CD14-positive monocyte (primary cell): ENCODE results near the gene EFHB. TPM values are rescaled to one million over a fixed set of nuclear protein-coding genes. Genes with fewer than 3 reads are reported as not detected.

Experiments used
- DNase-seq, 3 donors: peaks; one replicate each; pipeline ENCODE4 v3.0.0-alpha.2; 2011 to 2022
- H2AFZ ChIP-seq: 2 replicates; pipeline ENCODE4 v1.6.0; 2012; ENCODE audit warnings: mild to moderate bottlenecking, low read depth, low read length, inconsistent platforms; ENCODE audit not compliant: insufficient read depth, poor library complexity, severe bottlenecking
- H3K27ac ChIP-seq, 2 donors: 1 replicate in 1 of 2; 2 replicates in 1 of 2; pipeline ENCODE4 v1.5.1; 2012 to 2013; ENCODE audit warnings: low read length in 2 of 2, control low read depth in 1 of 2, inconsistent platforms in 1 of 2, low read depth in 1 of 2, mild to moderate bottlenecking in 1 of 2
- H3K27me3 ChIP-seq, 2 donors: one replicate each; pipeline versions ENCODE4 v1.6.0 to v1.6.1; 2011 to 2013; ENCODE audit warnings: low read length in 2 of 2; ENCODE audit not compliant: control insufficient read depth in 2 of 2, insufficient read depth in 2 of 2
- H3K36me3 ChIP-seq, 2 donors: replicated peaks in 1 of 2; 1 replicate in 1 of 2; 2 replicates in 1 of 2; pipeline versions ENCODE4 v1.5.1 to v1.6.1; 2012 to 2013; ENCODE audit warnings: low read length in 2 of 2, control low read depth in 1 of 2, inconsistent platforms in 1 of 2, mild to moderate bottlenecking in 1 of 2; ENCODE audit not compliant: insufficient read depth in 2 of 2, control insufficient read depth in 1 of 2
- H3K4me1 ChIP-seq, 2 donors: 1 replicate in 1 of 2; 2 replicates in 1 of 2; pipeline versions ENCODE4 v1.5.1 to v1.6.1; 2012 to 2013; ENCODE audit warnings: low read length in 2 of 2, control low read depth in 1 of 2, inconsistent platforms in 1 of 2, mild to moderate bottlenecking in 1 of 2, moderate library complexity in 1 of 2; ENCODE audit not compliant: insufficient read depth in 2 of 2, control insufficient read depth in 1 of 2
- H3K4me2 ChIP-seq: replicated peaks from 2 replicates; pipeline ENCODE3; 2012; ENCODE audit warnings: low read length, moderate library complexity, mild to moderate bottlenecking; ENCODE audit not compliant: poor library complexity, severe bottlenecking; ENCODE audit errors: extremely low read depth
- H3K4me3 ChIP-seq, 3 experiments: fragments of 200-600 bp in 1 of 3; sonication (generic) in 1 of 3; replicated peaks in 1 of 3; 1 replicate in 2 of 3; 2 replicates in 1 of 3; pipeline ENCODE4 v1.5.1; 2011 to 2013; ENCODE audit warnings: low read length in 3 of 3, mild to moderate bottlenecking in 3 of 3, control low read depth in 2 of 3, low read depth in 2 of 3, inconsistent platforms in 1 of 3, moderate library complexity in 1 of 3
- H3K79me2 ChIP-seq: 2 replicates; pipeline ENCODE4 v1.6.0; 2012; ENCODE audit warnings: mild to moderate bottlenecking, control low read depth, inconsistent platforms, low read length, moderate library complexity; ENCODE audit not compliant: insufficient read depth
- H3K9ac ChIP-seq: 2 replicates; pipeline ENCODE4 v1.6.0; 2017; ENCODE audit warnings: low read length, mild to moderate bottlenecking; ENCODE audit not compliant: insufficient read depth, poor library complexity, severe bottlenecking
- H3K9me3 ChIP-seq, 2 donors: replicated peaks in 1 of 2; 1 replicate in 1 of 2; 2 replicates in 1 of 2; pipeline versions ENCODE4 v1.5.1 to v1.6.1; 2012 to 2013; ENCODE audit warnings: low read length in 2 of 2, control low read depth in 1 of 2; ENCODE audit not compliant: control insufficient read depth in 1 of 2, insufficient read depth in 1 of 2
- H4K20me1 ChIP-seq: 2 replicates; pipeline ENCODE4 v1.6.0; 2012; ENCODE audit warnings: mild to moderate bottlenecking, low read length, control low read depth, moderate library complexity; ENCODE audit not compliant: insufficient read depth
- H3K27ac Mint-ChIP-seq, 7 donors: one replicate each; pipeline ENCODE4 v1.8.0; 2020; ENCODE audit warnings: mild to moderate bottlenecking in 7 of 7, mixed read lengths in 7 of 7, moderate library complexity in 6 of 7, inconsistent platforms in 2 of 7
- H3K27me3 Mint-ChIP-seq, 3 donors: one replicate each; pipeline ENCODE4 v1.8.0; 2021 to 2022; ENCODE audit warnings: low read depth in 3 of 3, mild to moderate bottlenecking in 3 of 3, mixed read lengths in 3 of 3, moderate library complexity in 3 of 3, inconsistent platforms in 1 of 3
- H3K36me3 Mint-ChIP-seq, 2 donors: one replicate each; pipeline ENCODE4 v1.8.0; 2020; ENCODE audit warnings: mixed read lengths in 2 of 2, inconsistent platforms in 1 of 2, mild to moderate bottlenecking in 1 of 2
- H3K4me1 Mint-ChIP-seq: one replicate; pipeline ENCODE4 v1.8.0; 2020; ENCODE audit warnings: mild to moderate bottlenecking, mixed read lengths
- H3K4me3 Mint-ChIP-seq, 2 donors: one replicate each; pipeline ENCODE4 v1.8.0; 2020; ENCODE audit warnings: mild to moderate bottlenecking in 2 of 2, mixed read lengths in 2 of 2, moderate library complexity in 1 of 2
- H3K9me3 Mint-ChIP-seq, 7 donors: one replicate each; pipeline ENCODE4 v1.8.0; 2020 to 2022; ENCODE audit warnings: mixed read lengths in 7 of 7, mild to moderate bottlenecking in 6 of 7, moderate library complexity in 6 of 7, inconsistent platforms in 2 of 7
- CTCF ChIP-seq: fragments of 200-600 bp; IDR thresholded peaks from one replicate; pipeline ENCODE4 v1.8.0; 2022; ENCODE audit warnings: antibody characterized with exemption, mild to moderate bottlenecking
- WGBS: methylation state at CpG from one replicate; pipeline ENCODE4 v1.1.5; 2013; ENCODE audit warnings: missing lambda C conversion rate; ENCODE audit not compliant: insufficient coverage; 5-methylcytosine and 5-hydroxymethylcytosine counted together
- intact Hi-C, 2 donors: fragments of 100-400 bp; cut with micrococcal nuclease; formaldehyde crosslinking; loops; one replicate each; pipeline versions ENCODE4 v1.15.0 to v1.15.1; 2023
- polyA plus RNA-seq, 3 donors: library from polyadenylated mRNA; depleted of rRNA in 1 of 3; unstranded in 2 of 3; stranded (reverse) in 1 of 3; fragments of 300-500 nt in 2 of 3; fragments of >200 nt in 1 of 3; fragmentation: Illumina TruSeq in 2 of 3; gene quantifications; 1 replicate in 2 of 3; 2 replicates in 1 of 3; pipeline ENCODE4 v1.2.3, GENCODE V29; 2012 to 2021

Gene EFHB
- polyA plus RNA-seq, 3 donors: 0.16 to 0.80 (median 0.73) TPM

GRCh38 chr3:19886404-19886803 lies 47.6 kb downstream of the EFHB start:
- Histone ChIP-seq H4K20me1 (no peaks in the 10 kb centered on the region), H3K27me3 (no peaks in the 10 kb centered on the region), H3K9me3 (no peaks in the 10 kb centered on the region), H2AFZ (no peak overlapping the region), H3K4me1 (no peaks in the 10 kb centered on the region), H3K9ac (no peak overlapping the region), H3K36me3 (no peaks in the 10 kb centered on the region), H3K4me3 (no peak overlapping the region), H3K4me2 (no peak overlapping the region), H3K79me2 (no peaks in the 10 kb centered on the region), H3K27ac (no peak overlapping the region)
- Mint-ChIP-seq H3K27ac (no peak overlapping the region), H3K9me3 (peaks cover 0 to 2% (median 0%) of the 10 kb centered on the region in 7 donors), H3K4me1 (peaks cover 4% of the 10 kb centered on the region), H3K36me3 (no peaks in the 10 kb centered on the region), H3K4me3 (no peak overlapping the region), H3K27me3 (peaks cover 0 to 2% (median 0%) of the 10 kb centered on the region in 3 donors)
- DNase-seq: no peak
- intact Hi-C loops: no loop called here
- no peak for TF ChIP-seq CTCF

- H2AFZ ChIP-seq: no peak overlapping the region
- no peaks in the 10 kb centered on the region for H3K36me3 ChIP-seq
- H3K27me3 ChIP-seq: no peaks in the 10 kb centered on the region
- H3K27ac ChIP-seq: no peak overlapping the region
- peaks cover 7% of the 10 kb centered on the region for H3K4me1 Mint-ChIP-seq
- DNase-seq: peak; percentile 6 to 50 (median 43)
- TF ChIP-seq CTCF: peak; percentile 74
- H3K9me3 ChIP-seq: no peaks in the 10 kb centered on the region
- H3K4me3 ChIP-seq: no peak overlapping the region
- no peaks in the 10 kb centered on the region for H4K20me1 ChIP-seq
- peaks cover 0 to 2% (median 0%) of the 10 kb centered on the region in 3 donors for H3K27me3 Mint-ChIP-seq
- no peak overlapping the region for H3K27ac Mint-ChIP-seq
- no peaks in the 10 kb centered on the region for H3K79me2 ChIP-seq
- WGBS: no CpG with 5 or more reads among the region's 5 CpGs
- H3K36me3 Mint-ChIP-seq: no peaks in the 10 kb centered on the region
- H3K4me2 ChIP-seq: no peak overlapping the region
- intact Hi-C loops: no loop called here
- no peaks in the 10 kb centered on the region for H3K4me1 ChIP-seq
- no peak overlapping the region for H3K4me3 Mint-ChIP-seq
- H3K9ac ChIP-seq: no peak overlapping the region
- peaks cover 0 to 2% (median 0%) of the 10 kb centered on the region in 7 donors for H3K9me3 Mint-ChIP-seq
Observed at GRCh38 chr3:19885468-19885867, 48.5 kb downstream of the EFHB start.
